DND-41 (cell line): ENCODE data around the gene ANKS1B.

Experiments
- ATAC-seq: fragments of 200-7000 bp; cut with Tn5 transposase; 3 replicates; pipeline ENCODE4 v1.9.1; 2021; ENCODE audit warnings: low read depth; ENCODE audit not compliant: insufficient read depth
- DNase-seq: peaks from one replicate; pipeline ENCODE4 v3.0.0-alpha.2; 2020
- H2AFZ ChIP-seq: 2 replicates; pipeline ENCODE4 v1.6.0; 2012; ENCODE audit warnings: low read depth, low read length
- H3K27ac ChIP-seq: 2 replicates; pipeline ENCODE4 v1.5.1; 2012; ENCODE audit warnings: low read length, inconsistent platforms
- H3K27me3 ChIP-seq: fragments of 200-600 bp; sonication (generic); 2 replicates; pipeline ENCODE4 v1.6.0; 2012; ENCODE audit warnings: low read length, mild to moderate bottlenecking, inconsistent platforms; ENCODE audit not compliant: insufficient read depth, poor library complexity
- H3K36me3 ChIP-seq: 2 replicates; pipeline ENCODE4 v1.5.1; 2012; ENCODE audit warnings: low read length, inconsistent platforms; ENCODE audit not compliant: insufficient read depth
- H3K4me1 ChIP-seq: 2 replicates; pipeline ENCODE4 v1.5.1; 2012; ENCODE audit warnings: mild to moderate bottlenecking, low read length; ENCODE audit not compliant: insufficient read depth
- H3K4me2 ChIP-seq: 2 replicates; pipeline ENCODE4 v1.6.0; 2012; ENCODE audit warnings: mild to moderate bottlenecking, moderate library complexity, low read length, inconsistent platforms; ENCODE audit not compliant: insufficient read depth
- H3K4me3 ChIP-seq, 2 experiments: fragments of 200-600 bp in 1 of 2; shearing (Covaris generic) in 1 of 2; 2 replicates each; pipeline ENCODE4 v1.5.1; 2012 to 2016; ENCODE audit warnings: inconsistent platforms in 2 of 2, low read length in 2 of 2, mild to moderate bottlenecking in 2 of 2, low read depth in 1 of 2, moderate library complexity in 1 of 2
- H3K79me2 ChIP-seq: 2 replicates; pipeline ENCODE4 v1.6.0; 2012; ENCODE audit warnings: low read length, inconsistent platforms; ENCODE audit not compliant: insufficient read depth
- H3K9ac ChIP-seq: 2 replicates; pipeline ENCODE4 v1.6.0; 2012; ENCODE audit warnings: low read depth, mild to moderate bottlenecking, inconsistent platforms, low read length, moderate library complexity
- H3K9me3 ChIP-seq: 2 replicates; pipeline ENCODE4 v1.5.1; 2012; ENCODE audit warnings: low read length, moderate library complexity, mild to moderate bottlenecking, inconsistent platforms; ENCODE audit not compliant: insufficient read depth, severe bottlenecking
- H4K20me1 ChIP-seq: 2 replicates; pipeline ENCODE4 v1.6.0; 2012; ENCODE audit warnings: low read length; ENCODE audit not compliant: insufficient read depth
- EZH2 ChIP-seq: IDR thresholded peaks from 3 replicates; pipeline ENCODE4 v1.6.1; 2012; ENCODE audit warnings: borderline replicate concordance, low read depth, mild to moderate bottlenecking, moderate library complexity, low read length, inconsistent platforms; ENCODE audit not compliant: severe bottlenecking
- TF ChIP-seq, protein P1 (sequence below): IDR thresholded peaks from 2 replicates; pipeline ENCODE4 v1.5.1; 2012; ENCODE audit warnings: borderline replicate concordance, low read length, moderate library complexity, mild to moderate bottlenecking; ENCODE audit not compliant: poor library complexity, severe bottlenecking; ENCODE audit errors: extremely low read depth

The ANKS1B gene

DNA sequence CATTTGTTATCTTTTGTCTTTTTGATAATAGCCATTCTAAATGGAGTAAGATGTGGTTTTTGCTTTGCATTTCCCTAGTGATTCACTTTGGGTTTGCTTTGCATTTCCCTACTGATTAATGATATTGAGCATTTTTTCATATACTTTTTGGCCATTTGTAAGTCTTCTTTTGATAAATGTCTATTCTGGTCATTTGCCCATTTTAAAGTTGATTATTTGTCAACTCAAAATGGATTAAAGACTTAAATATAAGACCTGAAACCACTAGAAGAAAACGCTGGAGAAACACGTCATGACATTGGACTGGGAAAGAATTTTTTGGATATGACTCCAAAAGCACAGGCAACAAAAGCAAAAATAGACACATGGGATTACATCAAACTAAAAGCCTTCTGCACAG lies 1191.6 kb downstream of the ANKS1B start:
- Histone ChIP-seq H3K36me3 (no peaks in the 10 kb centered on the region), H3K9ac (no peak overlapping the region), H3K27ac (no peak overlapping the region), H3K79me2 (no peaks in the 10 kb centered on the region), H3K4me1 (no peaks in the 10 kb centered on the region), H3K9me3 (no peaks in the 10 kb centered on the region), H3K4me3 (no peak overlapping the region), H4K20me1 (no peaks in the 10 kb centered on the region), H2AFZ (no peak overlapping the region), H3K27me3 (peaks cover 18% of the 10 kb centered on the region), H3K4me2 (no peak overlapping the region)
- TF ChIP-seq, protein P1, sequence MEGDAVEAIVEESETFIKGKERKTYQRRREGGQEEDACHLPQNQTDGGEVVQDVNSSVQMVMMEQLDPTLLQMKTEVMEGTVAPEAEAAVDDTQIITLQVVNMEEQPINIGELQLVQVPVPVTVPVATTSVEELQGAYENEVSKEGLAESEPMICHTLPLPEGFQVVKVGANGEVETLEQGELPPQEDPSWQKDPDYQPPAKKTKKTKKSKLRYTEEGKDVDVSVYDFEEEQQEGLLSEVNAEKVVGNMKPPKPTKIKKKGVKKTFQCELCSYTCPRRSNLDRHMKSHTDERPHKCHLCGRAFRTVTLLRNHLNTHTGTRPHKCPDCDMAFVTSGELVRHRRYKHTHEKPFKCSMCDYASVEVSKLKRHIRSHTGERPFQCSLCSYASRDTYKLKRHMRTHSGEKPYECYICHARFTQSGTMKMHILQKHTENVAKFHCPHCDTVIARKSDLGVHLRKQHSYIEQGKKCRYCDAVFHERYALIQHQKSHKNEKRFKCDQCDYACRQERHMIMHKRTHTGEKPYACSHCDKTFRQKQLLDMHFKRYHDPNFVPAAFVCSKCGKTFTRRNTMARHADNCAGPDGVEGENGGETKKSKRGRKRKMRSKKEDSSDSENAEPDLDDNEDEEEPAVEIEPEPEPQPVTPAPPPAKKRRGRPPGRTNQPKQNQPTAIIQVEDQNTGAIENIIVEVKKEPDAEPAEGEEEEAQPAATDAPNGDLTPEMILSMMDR = no peak
- no peak for TF ChIP-seq EZH2
- ATAC-seq (no peak), DNase-seq (no peak)

DNA sequence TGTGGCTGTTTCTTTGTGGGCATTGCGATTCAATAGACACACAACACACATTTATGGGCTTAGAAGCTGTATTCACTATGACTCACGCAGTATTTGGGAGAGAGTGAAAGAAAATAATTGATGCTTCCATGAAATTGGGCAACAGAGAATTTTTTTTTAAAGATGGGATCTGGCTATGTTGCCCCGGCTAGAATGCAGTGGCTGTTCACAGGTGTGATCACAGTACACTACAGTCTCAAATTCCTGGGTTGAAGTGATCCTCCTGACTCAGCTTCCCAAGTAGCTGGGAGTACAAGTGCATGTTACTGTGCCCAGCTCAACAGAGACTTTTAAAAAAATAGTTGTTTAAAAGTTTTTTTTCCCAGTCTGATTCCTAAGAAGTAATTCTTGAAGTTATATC lies 1193.3 kb downstream of the ANKS1B start:
- Histone ChIP-seq H4K20me1 (no peaks in the 10 kb centered on the region), H3K4me2 (no peak overlapping the region), H3K79me2 (no peaks in the 10 kb centered on the region), H3K36me3 (no peaks in the 10 kb centered on the region), H3K27me3 (peaks cover 13% of the 10 kb centered on the region), H3K9ac (no peak overlapping the region), H2AFZ (no peak overlapping the region), H3K9me3 (no peaks in the 10 kb centered on the region), H3K4me1 (no peaks in the 10 kb centered on the region), H3K4me3 (no peak overlapping the region), H3K27ac (no peak overlapping the region)
- no peak for DNase-seq
- no peak for ATAC-seq
- no peak for TF ChIP-seq EZH2

DNA sequence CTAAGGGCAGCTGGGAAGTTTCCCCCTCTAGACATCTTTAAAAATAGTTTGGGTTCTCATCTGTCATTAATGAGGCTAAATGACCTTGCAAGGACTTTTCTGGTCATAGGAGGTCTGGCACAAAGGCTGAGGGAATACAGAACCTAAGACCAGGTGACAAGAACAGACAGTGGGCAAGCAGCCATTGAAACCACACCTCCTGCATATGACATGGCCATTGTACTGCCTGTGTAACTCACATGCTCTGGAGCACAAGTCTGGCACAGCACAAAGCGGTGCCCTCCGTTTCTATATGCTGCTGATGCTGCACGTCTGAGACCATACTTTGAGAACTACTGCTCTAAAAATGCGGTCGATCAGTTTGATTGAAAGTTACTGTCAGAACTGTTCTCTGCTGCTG lies 1196.3 kb downstream of the ANKS1B start:
- no peaks in the 10 kb centered on the region for H3K79me2 ChIP-seq
- TF ChIP-seq EZH2 = no peak
- TF ChIP-seq, protein P1 = no peak

DNA sequence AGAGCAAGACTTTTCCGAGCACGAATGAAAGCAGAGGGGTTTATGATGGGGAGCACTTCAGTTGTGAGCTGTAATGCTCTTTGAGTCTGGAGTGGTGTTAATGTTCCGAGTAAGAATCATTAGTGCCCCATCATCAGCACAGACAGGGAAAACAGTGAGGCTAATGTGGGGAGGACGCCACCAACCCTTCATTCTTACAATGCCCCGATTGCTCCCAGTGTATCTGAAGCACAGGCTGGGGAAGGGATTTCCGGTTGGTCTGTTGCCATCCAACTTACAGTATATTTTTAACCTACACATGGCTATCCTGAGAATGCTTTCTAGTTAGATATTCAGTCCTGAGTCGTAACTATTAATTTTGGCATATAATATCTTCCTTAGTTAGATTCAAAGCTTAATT lies 1198.1 kb downstream of the ANKS1B start:
- H3K4me2 ChIP-seq = no peak overlapping the region
- ATAC-seq (no peak), DNase-seq (no peak)
- no peaks in the 10 kb centered on the region for H3K4me1 ChIP-seq
- no peak overlapping the region for H2AFZ ChIP-seq
- H3K27me3 ChIP-seq = peaks cover 21% of the 10 kb centered on the region
- no peak overlapping the region for H3K4me3 ChIP-seq
- H3K9ac ChIP-seq = no peak overlapping the region
- no peaks in the 10 kb centered on the region for H4K20me1 ChIP-seq
- no peaks in the 10 kb centered on the region for H3K9me3 ChIP-seq
- H3K27ac ChIP-seq = no peak overlapping the region
- H3K79me2 ChIP-seq = no peaks in the 10 kb centered on the region
- no peak for TF ChIP-seq EZH2
- TF ChIP-seq, protein P1 = no peak
- no peaks in the 10 kb centered on the region for H3K36me3 ChIP-seq

More for the DNA sequence above, 1196.3 kb downstream of the ANKS1B start:
- Histone ChIP-seq H2AFZ (no peak overlapping the region), H3K27ac (no peak overlapping the region), H3K36me3 (no peaks in the 10 kb centered on the region), H3K4me3 (no peak overlapping the region), H3K9me3 (no peaks in the 10 kb centered on the region), H4K20me1 (no peaks in the 10 kb centered on the region), H3K27me3 (peaks cover 9% of the 10 kb centered on the region), H3K4me2 (no peak overlapping the region), H3K9ac (no peak overlapping the region), H3K4me1 (no peaks in the 10 kb centered on the region)
- DNase-seq = no peak
- ATAC-seq = no peak
